ENCODE data around the gene SUPT3H.
"Not testable (repeated sequence)": the region's sequence is repeated elsewhere in the genome, so short reads cannot be mapped to it uniquely, and the experiment has no call there.

Gene SUPT3H

DNA sequence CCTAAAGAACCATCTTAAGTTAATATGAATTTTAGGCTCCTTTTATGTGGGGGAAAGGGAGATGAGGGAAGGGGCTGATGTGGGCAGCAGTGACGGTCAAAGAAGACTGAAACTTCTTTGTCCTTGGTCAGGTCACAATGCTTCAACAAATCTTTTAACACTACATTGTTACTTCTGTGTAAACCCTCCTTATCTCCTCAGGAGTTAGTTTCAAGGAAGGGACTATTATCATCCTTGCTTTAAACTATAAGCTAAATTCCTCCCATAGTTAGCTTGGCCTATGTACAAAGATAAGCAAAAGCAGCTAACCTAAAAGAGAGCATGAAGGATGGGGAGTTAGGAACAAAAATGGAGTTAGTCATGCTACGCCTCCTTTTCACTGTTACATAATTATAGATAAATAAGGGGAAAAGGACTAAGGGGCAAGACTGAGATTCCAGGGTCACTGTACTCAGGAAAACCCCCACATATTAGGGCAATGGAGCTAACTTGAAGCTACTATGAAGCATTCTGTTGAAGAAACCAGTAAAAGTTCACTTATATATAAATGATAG is 222.3 kb downstream of the SUPT3H start:
- no peaks in the 10 kb centered on the region for H3K9me3 ChIP-seq (ENCODE audit: control insufficient read depth, insufficient read depth, low read length)
- no peak overlapping the region for H3K4me3 ChIP-seq (ENCODE audit: low read depth, low read length)
- H3K27me3 ChIP-seq (ENCODE audit: control insufficient read depth, insufficient read depth, low read length): no peaks in the 10 kb centered on the region
- no peak overlapping the region for H3K9ac ChIP-seq (ENCODE audit: low read depth, low read length)
- H3K4me1 ChIP-seq (ENCODE audit: control insufficient read depth, insufficient read depth, low read length): no peaks in the 10 kb centered on the region
- no peaks in the 10 kb centered on the region for H3K36me3 ChIP-seq (ENCODE audit: control insufficient read depth, insufficient read depth, low read length)

GRCh38 chr6:45154679-45155078 is 223.1 kb downstream of the SUPT3H start:
- H3K27me3 ChIP-seq (ENCODE audit: control insufficient read depth, insufficient read depth, low read length): no peaks in the 10 kb centered on the region

DNA sequence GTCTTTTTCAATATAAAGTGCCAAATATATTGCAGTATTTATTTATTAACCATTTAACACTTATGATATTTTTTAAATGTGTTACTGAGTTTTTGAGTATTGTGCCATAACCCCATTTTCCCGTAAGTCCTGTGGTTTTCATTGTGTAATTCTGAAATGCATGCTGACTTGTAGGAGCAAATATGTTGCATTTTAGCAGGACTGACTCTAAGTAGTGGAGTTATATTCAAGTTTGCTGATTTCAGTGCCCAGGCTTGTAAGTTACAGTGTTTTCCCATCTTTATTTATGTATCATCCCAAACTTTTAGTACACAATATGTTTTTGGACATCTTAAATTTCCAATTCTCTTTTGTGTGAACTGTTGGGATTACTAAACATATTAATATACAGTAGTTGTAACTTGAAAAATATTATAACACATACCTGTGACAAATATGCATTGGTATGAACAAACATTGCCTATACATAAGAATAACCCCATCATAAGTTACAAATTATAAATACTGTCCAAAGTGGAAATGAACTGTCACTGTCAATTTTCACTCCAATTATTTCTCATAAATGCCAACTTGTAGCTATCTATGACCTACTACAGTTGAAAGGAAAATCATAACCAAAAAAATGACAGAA is 228.9 kb downstream of the SUPT3H start:
- no peaks in the 10 kb centered on the region for H3K9me3 ChIP-seq (ENCODE audit: control insufficient read depth, insufficient read depth, low read length)
- no peaks in the 10 kb centered on the region for H3K4me1 ChIP-seq (ENCODE audit: control insufficient read depth, insufficient read depth, low read length)
- no peaks in the 10 kb centered on the region for H3K36me3 ChIP-seq (ENCODE audit: control insufficient read depth, insufficient read depth, low read length)
- no peak overlapping the region for H3K4me3 ChIP-seq (ENCODE audit: low read depth, low read length)
- no peak overlapping the region for H3K9ac ChIP-seq (ENCODE audit: low read depth, low read length)
- no peaks in the 10 kb centered on the region for H3K27me3 ChIP-seq (ENCODE audit: control insufficient read depth, insufficient read depth, low read length)

More at GRCh38 chr6:45154679-45155078, 223.1 kb downstream of the SUPT3H start:
- Histone ChIP-seq H3K4me1 (ENCODE audit: control insufficient read depth, insufficient read depth, low read length) (no peaks in the 10 kb centered on the region), H3K36me3 (ENCODE audit: control insufficient read depth, insufficient read depth, low read length) (no peaks in the 10 kb centered on the region), H3K9ac (ENCODE audit: low read depth, low read length) (no peak overlapping the region), H3K9me3 (ENCODE audit: control insufficient read depth, insufficient read depth, low read length) (no peaks in the 10 kb centered on the region), H3K4me3 (ENCODE audit: low read depth, low read length) (no peak overlapping the region)

GRCh38 chr6:45148278-45148677 is 229.5 kb downstream of the SUPT3H start:
- H3K36me3 ChIP-seq (ENCODE audit: control insufficient read depth, insufficient read depth, low read length): no peaks in the 10 kb centered on the region
- H3K27me3 ChIP-seq (ENCODE audit: control insufficient read depth, insufficient read depth, low read length): no peaks in the 10 kb centered on the region
- H3K9me3 ChIP-seq (ENCODE audit: control insufficient read depth, insufficient read depth, low read length): no peaks in the 10 kb centered on the region
- no peak overlapping the region for H3K4me3 ChIP-seq (ENCODE audit: low read depth, low read length)
- H3K9ac ChIP-seq (ENCODE audit: low read depth, low read length): no peak overlapping the region
- H3K4me1 ChIP-seq (ENCODE audit: control insufficient read depth, insufficient read depth, low read length): no peaks in the 10 kb centered on the region

GRCh38 chr6:45145658-45146057 is 232.1 kb downstream of the SUPT3H start:
- not testable (repeated sequence) for H3K9me3 ChIP-seq (ENCODE audit: control insufficient read depth, insufficient read depth, low read length); H3K4me3 ChIP-seq (ENCODE audit: low read depth, low read length); H3K9ac ChIP-seq (ENCODE audit: low read depth, low read length); H3K36me3 ChIP-seq (ENCODE audit: control insufficient read depth, insufficient read depth, low read length); H3K4me1 ChIP-seq (ENCODE audit: control insufficient read depth, insufficient read depth, low read length); H3K27me3 ChIP-seq (ENCODE audit: control insufficient read depth, insufficient read depth, low read length)

GRCh38 chr6:45138765-45139164 is 239.0 kb downstream of the SUPT3H start:
- Histone ChIP-seq H3K9me3 (ENCODE audit: control insufficient read depth, insufficient read depth, low read length) (no peaks in the 10 kb centered on the region), H3K4me1 (ENCODE audit: control insufficient read depth, insufficient read depth, low read length) (peaks cover 5% of the 10 kb centered on the region), H3K9ac (ENCODE audit: low read depth, low read length) (no peak overlapping the region), H3K4me3 (ENCODE audit: low read depth, low read length) (no peak overlapping the region), H3K27me3 (ENCODE audit: control insufficient read depth, insufficient read depth, low read length) (no peaks in the 10 kb centered on the region), H3K36me3 (ENCODE audit: control insufficient read depth, insufficient read depth, low read length) (no peaks in the 10 kb centered on the region)

- H3K9me3 ChIP-seq (ENCODE audit: control insufficient read depth, insufficient read depth, low read length): no peaks in the 10 kb centered on the region
- no peak overlapping the region for H3K4me3 ChIP-seq (ENCODE audit: low read depth, low read length)
- no peaks in the 10 kb centered on the region for H3K36me3 ChIP-seq (ENCODE audit: control insufficient read depth, insufficient read depth, low read length)
- peaks cover 5% of the 10 kb centered on the region for H3K4me1 ChIP-seq (ENCODE audit: control insufficient read depth, insufficient read depth, low read length)
- H3K9ac ChIP-seq (ENCODE audit: low read depth, low read length): no peak overlapping the region
- no peaks in the 10 kb centered on the region for H3K27me3 ChIP-seq (ENCODE audit: control insufficient read depth, insufficient read depth, low read length)
Observed at GRCh38 chr6:45136495-45136894, 241.2 kb downstream of the SUPT3H start.

DNA sequence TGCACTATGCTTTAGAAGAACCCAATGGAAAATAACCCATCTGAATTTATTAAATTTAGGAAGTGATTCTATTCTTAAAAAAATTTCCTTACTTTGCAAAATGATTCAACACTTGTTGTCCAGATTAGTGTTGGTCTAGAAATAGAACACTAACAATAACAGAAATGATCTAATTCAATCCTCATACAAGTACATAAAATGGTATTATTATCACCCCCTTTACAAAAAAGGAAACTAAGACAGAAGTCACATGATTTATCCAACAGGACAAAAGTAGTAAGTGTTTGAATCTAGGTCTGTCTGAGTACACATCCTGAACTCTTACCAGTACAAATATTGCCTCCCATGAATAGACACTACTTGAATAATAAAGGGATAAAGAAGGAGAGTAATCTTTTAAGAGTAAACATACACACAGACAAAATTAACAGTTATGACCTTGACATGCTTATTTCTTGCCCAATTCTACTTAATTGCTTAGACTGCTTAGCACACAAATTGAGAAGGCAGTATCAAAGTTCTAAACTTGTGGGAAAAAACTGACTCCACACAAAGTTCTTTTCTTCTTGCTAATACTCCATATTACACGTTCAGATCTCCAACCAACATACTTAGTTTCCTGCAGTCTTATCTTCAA is 245.0 kb downstream of the SUPT3H start:
- Histone ChIP-seq H3K4me1 (ENCODE audit: control insufficient read depth, insufficient read depth, low read length) (peaks cover 5% of the 10 kb centered on the region), H3K9ac (ENCODE audit: low read depth, low read length) (no peak overlapping the region), H3K4me3 (ENCODE audit: low read depth, low read length) (no peak overlapping the region), H3K9me3 (ENCODE audit: control insufficient read depth, insufficient read depth, low read length) (no peaks in the 10 kb centered on the region), H3K27me3 (ENCODE audit: control insufficient read depth, insufficient read depth, low read length) (no peaks in the 10 kb centered on the region), H3K36me3 (ENCODE audit: control insufficient read depth, insufficient read depth, low read length) (no peaks in the 10 kb centered on the region)

DNA sequence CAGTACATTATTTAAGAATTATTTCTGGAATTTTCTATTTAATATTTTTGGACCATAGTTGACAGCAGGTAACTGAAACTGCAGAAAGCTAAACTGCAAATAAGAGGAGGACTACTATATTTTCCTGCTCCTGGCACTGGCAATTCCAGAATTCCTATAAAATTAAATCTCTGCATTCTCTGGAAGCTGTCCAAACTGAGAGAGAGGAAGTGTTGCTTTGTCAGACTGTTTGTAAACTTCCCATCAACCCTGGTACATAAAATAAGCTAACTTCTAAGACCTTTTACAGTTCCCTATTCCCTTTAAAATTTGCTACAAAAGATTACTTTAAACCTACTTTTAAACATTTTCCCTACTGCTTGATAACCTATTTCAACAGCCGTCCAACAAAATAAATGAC is 245.7 kb downstream of the SUPT3H start:
- Histone ChIP-seq H3K4me3 (ENCODE audit: low read depth, low read length) (no peak overlapping the region), H3K4me1 (ENCODE audit: control insufficient read depth, insufficient read depth, low read length) (peaks cover 5% of the 10 kb centered on the region), H3K36me3 (ENCODE audit: control insufficient read depth, insufficient read depth, low read length) (no peaks in the 10 kb centered on the region), H3K27me3 (ENCODE audit: control insufficient read depth, insufficient read depth, low read length) (no peaks in the 10 kb centered on the region), H3K9me3 (ENCODE audit: control insufficient read depth, insufficient read depth, low read length) (no peaks in the 10 kb centered on the region), H3K9ac (ENCODE audit: low read depth, low read length) (no peak overlapping the region)

DNA sequence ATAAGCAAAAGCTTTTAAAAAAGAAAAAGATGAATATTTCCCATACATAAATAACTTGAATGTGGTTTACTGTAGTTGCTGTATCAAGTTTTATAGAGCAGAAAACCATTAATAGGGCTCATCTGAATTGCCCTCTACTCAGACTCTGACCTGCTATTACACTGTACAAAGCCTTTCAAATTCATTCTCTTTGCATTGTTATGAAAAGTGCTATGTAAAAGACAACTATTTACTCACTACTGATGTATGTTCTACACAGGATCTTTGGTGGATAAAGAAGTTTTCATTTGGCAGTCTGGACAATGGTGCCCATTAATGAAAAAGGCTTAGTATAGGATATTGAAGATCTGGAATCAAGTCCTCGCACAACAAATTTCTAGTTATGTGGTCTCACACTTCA is 248.7 kb downstream of the SUPT3H start:
- H3K9me3 ChIP-seq (ENCODE audit: control insufficient read depth, insufficient read depth, low read length): no peaks in the 10 kb centered on the region
- no peaks in the 10 kb centered on the region for H3K27me3 ChIP-seq (ENCODE audit: control insufficient read depth, insufficient read depth, low read length)
- no peaks in the 10 kb centered on the region for H3K4me1 ChIP-seq (ENCODE audit: control insufficient read depth, insufficient read depth, low read length)
- no peaks in the 10 kb centered on the region for H3K36me3 ChIP-seq (ENCODE audit: control insufficient read depth, insufficient read depth, low read length)
- H3K4me3 ChIP-seq (ENCODE audit: low read depth, low read length): no peak overlapping the region
- no peak overlapping the region for H3K9ac ChIP-seq (ENCODE audit: low read depth, low read length)

GRCh38 chr6:45127185-45127584 is 250.5 kb downstream of the SUPT3H start:
- no peaks in the 10 kb centered on the region for H3K4me1 ChIP-seq (ENCODE audit: control insufficient read depth, insufficient read depth, low read length)
- H3K9me3 ChIP-seq (ENCODE audit: control insufficient read depth, insufficient read depth, low read length): no peaks in the 10 kb centered on the region
- no peaks in the 10 kb centered on the region for H3K36me3 ChIP-seq (ENCODE audit: control insufficient read depth, insufficient read depth, low read length)
- no peaks in the 10 kb centered on the region for H3K27me3 ChIP-seq (ENCODE audit: control insufficient read depth, insufficient read depth, low read length)
- no peak overlapping the region for H3K4me3 ChIP-seq (ENCODE audit: low read depth, low read length)
- no peak overlapping the region for H3K9ac ChIP-seq (ENCODE audit: low read depth, low read length)

DNA sequence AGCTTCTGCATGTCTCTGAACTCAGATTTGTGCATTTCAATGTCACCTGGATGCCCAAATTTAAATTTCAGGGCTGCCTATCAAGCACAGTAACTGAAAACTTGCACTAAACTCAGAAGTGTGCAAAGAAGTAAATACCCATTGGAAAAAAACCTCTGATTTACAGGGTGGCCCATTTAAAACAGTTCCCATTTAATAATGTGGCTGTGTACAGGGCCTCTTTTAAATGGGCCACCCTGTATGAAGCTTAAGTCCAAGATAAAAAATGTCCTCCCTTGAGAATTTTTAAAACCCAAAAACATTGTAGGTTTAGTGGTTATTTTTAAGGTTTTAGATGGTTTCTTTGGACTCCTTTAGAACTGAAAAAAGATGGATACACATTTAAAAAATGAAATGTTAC is 251.7 kb downstream of the SUPT3H start:
- Histone ChIP-seq H3K9ac (ENCODE audit: low read depth, low read length) (no peak overlapping the region), H3K36me3 (ENCODE audit: control insufficient read depth, insufficient read depth, low read length) (no peaks in the 10 kb centered on the region), H3K4me1 (ENCODE audit: control insufficient read depth, insufficient read depth, low read length) (no peaks in the 10 kb centered on the region), H3K4me3 (ENCODE audit: low read depth, low read length) (no peak overlapping the region), H3K27me3 (ENCODE audit: control insufficient read depth, insufficient read depth, low read length) (no peaks in the 10 kb centered on the region), H3K9me3 (ENCODE audit: control insufficient read depth, insufficient read depth, low read length) (no peaks in the 10 kb centered on the region)

Data from iPS-15b (cell line).